ENCODE data around the gene RPS6KA3.
A peak's percentile ranks its signal among the peaks of the same experiment; 100 is the strongest.

The RPS6KA3 gene

GRCh38 chrX:20266810-20267606 is at the start of gene RPS6KA3:
RPS6KA3 (minus strand) TSS chrX:20266909; CDS start chrX:20266632, 277 bp downstream.
- DNase-seq: peak; percentile 48

GRCh38 chrX:20315140-20315539 is 48.4 kb upstream of the RPS6KA3 start:
- DNase-seq: no peak

GRCh38 chrX:20313899-20314298 is 47.2 kb upstream of the RPS6KA3 start:
- DNase-seq: no peak

- DNase-seq: no peak
Measured at GRCh38 chrX:20312018-20312417, 45.3 kb upstream of the RPS6KA3 start.

GRCh38 chrX:20311505-20311904 is 44.8 kb upstream of the RPS6KA3 start:
- no peak for DNase-seq

- DNase-seq: no peak
Measured at GRCh38 chrX:20309806-20310205, 43.1 kb upstream of the RPS6KA3 start.

GRCh38 chrX:20306668-20307067 is 40.0 kb upstream of the RPS6KA3 start:
- no peak for DNase-seq

GRCh38 chrX:20300822-20301221 is 34.1 kb upstream of the RPS6KA3 start:
- no peak for DNase-seq

- DNase-seq: no peak
Measured at GRCh38 chrX:20294957-20295356, 28.2 kb upstream of the RPS6KA3 start.

GRCh38 chrX:20294284-20294683 is 27.6 kb upstream of the RPS6KA3 start:
- no peak for DNase-seq

GRCh38 chrX:20285511-20285910 is 18.8 kb upstream of the RPS6KA3 start:
- no peak for DNase-seq

GRCh38 chrX:20284992-20285391 is 18.3 kb upstream of the RPS6KA3 start:
- no peak for DNase-seq

- DNase-seq: no peak
Measured at GRCh38 chrX:20284444-20284843, 17.7 kb upstream of the RPS6KA3 start.

GRCh38 chrX:20280938-20281337 is 14.2 kb upstream of the RPS6KA3 start:
- DNase-seq: no peak

GRCh38 chrX:20274121-20274520 is 7.4 kb upstream of the RPS6KA3 start:
- DNase-seq: no peak

- DNase-seq: no peak
Measured at GRCh38 chrX:20271730-20272129, 5.0 kb upstream of the RPS6KA3 start.

- no peak for DNase-seq
Measured at GRCh38 chrX:20271186-20271585, 4.5 kb upstream of the RPS6KA3 start.

GRCh38 chrX:20270562-20270890 is 3.8 kb upstream of the RPS6KA3 start:
- no peak for DNase-seq

GRCh38 chrX:20269848-20270561 is 3.3 kb upstream of the RPS6KA3 start:
- DNase-seq: no peak

GRCh38 chrX:20267931-20268701 is 1.4 kb upstream of the RPS6KA3 start:
- no peak for DNase-seq

GRCh38 chrX:20267607-20267930 is 860 bp upstream of the RPS6KA3 start:
- no peak for DNase-seq

GRCh38 chrX:20265726-20266681 is 705 bp downstream of the RPS6KA3 start:
- no peak for DNase-seq

Measured in NCI-H2029 treated with DMSO at 0.1 percent for 48 hours (cell line).